GM06990 (cell line): ENCODE results near the gene SCNN1A.

Source experiments
- DNase-seq: peaks from one replicate; pipeline ENCODE4 v3.0.0-alpha.2; 2011; ENCODE audit not compliant: insufficient read length; ENCODE audit errors: extremely low read depth
- H3K27me3 ChIP-seq: replicated peaks from 2 replicates; pipeline ENCODE4 v1.6.0; 2011; ENCODE audit warnings: low read length; ENCODE audit not compliant: control insufficient read depth, insufficient read depth
- H3K36me3 ChIP-seq: 2 replicates; pipeline ENCODE4 v1.5.1; 2011; ENCODE audit warnings: low read length; ENCODE audit not compliant: control insufficient read depth, insufficient read depth
- H3K4me3 ChIP-seq: replicated peaks from 2 replicates; pipeline ENCODE4 v1.5.1; 2011; ENCODE audit warnings: low read depth, mild to moderate bottlenecking, control low read depth, low read length
- CTCF ChIP-seq: IDR thresholded peaks from 2 replicates; pipeline ENCODE4 v1.5.1; 2011; ENCODE audit warnings: low read length, control low read depth, mild to moderate bottlenecking, inconsistent platforms; ENCODE audit not compliant: insufficient read depth, poor library complexity, severe bottlenecking

The SCNN1A gene

GRCh38 chr12:6336079-6336888 is 39.1 kb downstream of the SCNN1A start:
- no peak for TF ChIP-seq CTCF
- H3K27me3 ChIP-seq = no peaks in the 10 kb centered on the region
- no peak for DNase-seq
- H3K4me3 ChIP-seq = no peak overlapping the region
- no peaks in the 10 kb centered on the region for H3K36me3 ChIP-seq

- Histone ChIP-seq H3K36me3 (no peaks in the 10 kb centered on the region), H3K4me3 (no peak overlapping the region), H3K27me3 (no peaks in the 10 kb centered on the region)
- TF ChIP-seq CTCF = peak; percentile 92
- DNase-seq = peak; percentile 73
These were observed 39.8 kb downstream of the SCNN1A start for GRCh38 chr12:6335451-6336078.

- DNase-seq = no peak
- Histone ChIP-seq H3K4me3 (no peak overlapping the region), H3K36me3 (no peaks in the 10 kb centered on the region), H3K27me3 (no peaks in the 10 kb centered on the region)
- no peak for TF ChIP-seq CTCF
These were observed 40.4 kb downstream of the SCNN1A start for GRCh38 chr12:6334940-6335450.

- Histone ChIP-seq H3K36me3 (no peaks in the 10 kb centered on the region), H3K4me3 (no peak overlapping the region), H3K27me3 (no peaks in the 10 kb centered on the region)
- no peak for DNase-seq
- no peak for TF ChIP-seq CTCF
These were observed 41.0 kb downstream of the SCNN1A start for GRCh38 chr12:6334359-6334758.

GRCh38 chr12:6333566-6333965 is 41.8 kb downstream of the SCNN1A start:
- no peak overlapping the region for H3K4me3 ChIP-seq
- no peak for TF ChIP-seq CTCF
- DNase-seq = no peak
- no peaks in the 10 kb centered on the region for H3K36me3 ChIP-seq
- no peaks in the 10 kb centered on the region for H3K27me3 ChIP-seq
